IPS DF 4.7 (cell line): Measurements from ENCODE around the gene TIMM22.
"Not testable (repeated sequence)": the region's sequence is repeated elsewhere in the genome, so short reads cannot be mapped to it uniquely, and the experiment has no call there.

Experiments
- DNase-seq: peaks from one replicate; pipeline ENCODE4 v3.0.0-alpha.2; 2013; ENCODE audit warnings: low spot score; ENCODE audit errors: extremely low read depth

TIMM22 gene

DNA sequence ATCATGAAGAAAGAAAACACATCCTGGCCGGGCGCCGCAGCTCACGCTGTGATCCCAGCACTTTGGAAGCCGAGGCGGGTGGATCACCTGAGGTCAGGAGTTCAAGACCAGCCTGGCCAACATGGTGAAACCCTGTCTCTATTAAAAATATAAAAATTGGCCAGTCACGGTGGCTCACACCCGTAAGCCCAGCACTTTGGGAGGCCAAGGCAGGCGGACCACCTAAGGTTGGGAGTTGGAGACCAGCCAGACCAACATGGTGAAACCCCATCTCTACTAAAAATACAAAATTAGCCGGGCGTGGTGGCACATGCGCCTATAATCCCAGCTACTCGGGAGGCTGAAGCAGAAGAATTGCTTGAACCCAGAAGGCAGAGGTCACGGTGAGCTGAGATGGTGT is 25.1 kb upstream of the TIMM22 start:
- not testable (repeated sequence) for DNase-seq

DNA sequence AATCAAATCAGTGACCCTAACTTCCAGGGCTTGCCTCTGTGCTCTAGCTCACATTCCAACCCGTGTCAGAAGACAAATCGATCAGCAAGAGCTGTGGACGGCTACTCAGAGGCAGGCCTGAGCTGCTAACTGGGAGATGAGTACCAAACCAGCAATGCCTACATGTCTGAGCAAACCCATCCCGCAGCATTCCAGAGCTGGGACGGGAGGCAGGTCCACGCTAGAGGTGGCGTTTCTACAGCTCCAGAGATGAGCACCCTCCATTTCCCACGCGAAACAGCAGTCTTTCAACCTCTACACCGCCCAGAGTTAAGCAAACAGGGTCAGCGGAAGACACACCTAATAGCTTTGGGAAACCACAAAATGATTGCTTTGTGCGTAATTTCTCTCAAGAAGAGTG is 23.9 kb upstream of the TIMM22 start:
- no peak for DNase-seq

DNA sequence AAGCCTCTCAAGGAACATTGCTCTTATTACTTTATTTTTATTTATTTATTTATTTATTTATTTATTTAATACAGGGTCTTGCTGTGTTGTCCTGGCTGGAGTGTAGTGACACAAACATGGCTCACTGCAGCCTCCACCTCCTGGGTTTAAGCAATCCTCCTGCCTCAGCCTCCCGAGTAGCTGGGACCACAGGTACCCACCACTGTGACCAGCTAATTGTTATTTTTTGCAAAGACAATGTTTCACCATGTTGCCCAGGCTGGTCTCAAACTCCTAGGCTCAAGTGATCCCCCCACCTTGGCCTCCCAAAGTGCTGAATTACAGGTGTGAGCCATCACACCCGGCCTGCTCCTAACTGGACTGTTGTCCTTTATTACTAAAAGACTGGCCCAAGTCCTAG is 22.2 kb upstream of the TIMM22 start:
- not testable (repeated sequence) for DNase-seq

DNA sequence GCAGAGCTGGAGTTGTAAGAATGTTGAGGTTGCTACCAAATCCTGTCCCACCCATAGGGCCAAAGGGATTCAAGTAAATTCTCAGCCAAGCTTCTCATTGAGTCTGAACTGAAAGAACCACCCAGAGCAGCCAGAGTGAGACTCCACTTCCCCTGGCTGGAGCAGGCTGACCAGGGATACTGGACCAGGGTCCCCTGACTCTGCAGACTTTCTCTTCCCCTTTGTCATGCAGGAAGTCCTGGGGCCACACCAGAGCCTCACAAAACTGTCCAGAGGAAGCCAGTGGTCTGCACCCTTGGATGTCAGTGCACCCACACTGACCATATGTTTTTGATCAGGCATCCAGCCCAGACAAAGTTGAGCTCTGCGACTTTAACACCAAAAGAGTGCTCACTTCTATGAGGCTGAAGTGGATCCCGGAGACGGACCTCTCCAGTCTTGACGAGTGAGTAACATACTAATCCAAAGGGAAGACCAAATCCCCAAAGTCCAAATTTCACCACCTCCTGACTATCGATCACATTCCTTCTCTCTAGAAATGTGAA is 21.5 kb upstream of the TIMM22 start:
- DNase-seq = no peak

DNA sequence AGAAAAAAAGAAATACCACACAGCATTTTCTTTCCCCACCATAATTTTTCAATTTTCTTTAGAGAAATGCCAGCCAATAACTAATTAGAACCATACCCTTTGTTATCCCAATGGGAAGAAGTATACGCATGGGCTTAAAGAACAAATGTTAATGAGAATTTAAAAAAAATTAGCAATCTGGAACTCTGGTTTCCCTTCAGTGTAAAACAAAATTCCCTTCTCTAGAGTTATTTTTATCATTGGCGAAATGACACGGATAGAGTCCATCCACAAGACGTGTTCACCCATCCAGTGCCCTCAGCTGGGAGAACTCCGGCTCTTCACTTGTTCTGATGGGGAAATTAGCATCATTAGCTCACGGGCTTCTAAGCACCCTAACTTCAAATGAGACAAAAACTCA is 20.6 kb upstream of the TIMM22 start:
- DNase-seq = no peak

DNA sequence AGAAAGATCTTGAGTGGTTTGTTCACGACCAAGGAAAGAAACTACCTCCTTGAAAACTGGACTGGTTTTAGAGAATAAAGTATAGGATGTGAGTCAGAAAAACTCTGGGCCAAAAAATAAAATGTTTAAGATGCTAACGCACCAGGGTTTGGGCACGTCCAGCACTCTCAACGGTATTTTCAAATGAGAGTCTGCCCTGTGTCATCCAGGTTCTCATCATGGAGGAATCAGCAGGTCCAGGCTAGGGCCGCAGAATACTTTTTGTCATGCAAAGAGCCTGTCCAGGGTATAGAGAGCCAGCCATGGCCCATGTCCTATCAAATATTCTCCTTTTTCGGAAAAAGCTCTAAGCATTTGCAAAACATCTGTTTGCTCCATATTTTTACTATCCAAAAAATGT is 19.8 kb upstream of the TIMM22 start:
- DNase-seq = no peak

DNA sequence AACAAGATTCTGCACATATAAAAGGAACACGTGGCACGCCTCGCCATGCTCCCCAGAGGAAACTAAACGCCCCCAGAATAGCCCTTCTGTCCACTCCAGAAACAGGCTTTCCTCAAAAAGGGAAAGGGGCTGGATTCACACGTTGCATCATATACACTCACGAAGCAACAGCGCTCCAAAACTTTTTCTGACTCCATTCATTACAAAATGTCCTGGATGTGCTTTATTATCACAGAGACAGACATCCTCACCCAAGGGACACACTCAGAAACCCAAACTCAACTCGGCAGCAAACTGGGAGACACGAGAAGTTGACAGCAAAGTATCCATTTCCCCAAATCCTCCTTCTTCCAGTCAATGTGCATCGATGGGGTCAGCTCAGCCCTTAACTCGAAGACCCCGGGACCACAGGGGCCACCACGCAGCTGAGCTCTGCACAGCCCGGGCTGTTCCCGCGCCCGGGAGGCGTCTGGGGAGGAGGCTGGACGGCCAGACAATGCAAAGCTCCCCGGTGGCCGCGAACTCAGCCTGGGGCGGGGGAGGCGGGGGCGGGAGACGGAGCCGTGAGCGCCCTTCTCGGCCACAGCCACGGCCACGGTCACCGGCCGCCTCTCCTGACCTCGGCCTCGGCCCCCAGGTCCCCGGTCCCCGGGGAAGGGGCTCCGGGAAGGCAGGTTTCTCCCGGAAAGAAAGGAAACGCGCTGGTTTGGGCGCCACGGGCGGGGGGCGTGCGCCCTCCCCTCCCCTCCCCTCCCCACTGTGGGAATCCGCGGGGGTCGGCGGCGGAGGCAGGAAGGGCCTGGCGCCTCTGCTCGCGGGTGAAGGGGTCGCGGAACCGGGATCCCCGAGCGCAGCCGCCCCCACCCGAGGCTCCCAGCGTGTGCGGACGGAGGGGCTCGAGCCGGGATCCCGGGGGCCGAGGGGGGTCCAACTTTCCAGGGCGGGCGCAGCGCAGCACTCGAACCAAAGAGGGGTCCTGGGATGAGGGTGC is 18.5 kb upstream of the TIMM22 start:
- no peak for DNase-seq

DNA sequence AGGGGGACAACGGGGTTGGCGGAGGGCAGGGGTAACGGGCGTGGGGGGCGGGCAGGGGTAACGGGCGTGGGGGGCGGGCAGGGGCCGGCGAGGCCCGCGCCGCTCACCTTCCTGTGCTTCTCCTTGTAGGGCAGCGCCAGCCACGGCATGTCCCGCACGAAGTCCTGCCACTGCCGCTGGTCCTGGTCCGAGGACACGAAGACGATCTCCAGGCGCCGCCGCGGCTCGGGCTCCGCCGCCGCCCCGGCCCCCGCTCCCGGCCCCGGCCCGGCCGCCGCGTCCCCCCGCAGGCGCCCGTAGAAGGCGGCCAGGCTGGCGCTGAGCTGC is 17.8 kb upstream of the TIMM22 start:
- DNase-seq = no peak

DNA sequence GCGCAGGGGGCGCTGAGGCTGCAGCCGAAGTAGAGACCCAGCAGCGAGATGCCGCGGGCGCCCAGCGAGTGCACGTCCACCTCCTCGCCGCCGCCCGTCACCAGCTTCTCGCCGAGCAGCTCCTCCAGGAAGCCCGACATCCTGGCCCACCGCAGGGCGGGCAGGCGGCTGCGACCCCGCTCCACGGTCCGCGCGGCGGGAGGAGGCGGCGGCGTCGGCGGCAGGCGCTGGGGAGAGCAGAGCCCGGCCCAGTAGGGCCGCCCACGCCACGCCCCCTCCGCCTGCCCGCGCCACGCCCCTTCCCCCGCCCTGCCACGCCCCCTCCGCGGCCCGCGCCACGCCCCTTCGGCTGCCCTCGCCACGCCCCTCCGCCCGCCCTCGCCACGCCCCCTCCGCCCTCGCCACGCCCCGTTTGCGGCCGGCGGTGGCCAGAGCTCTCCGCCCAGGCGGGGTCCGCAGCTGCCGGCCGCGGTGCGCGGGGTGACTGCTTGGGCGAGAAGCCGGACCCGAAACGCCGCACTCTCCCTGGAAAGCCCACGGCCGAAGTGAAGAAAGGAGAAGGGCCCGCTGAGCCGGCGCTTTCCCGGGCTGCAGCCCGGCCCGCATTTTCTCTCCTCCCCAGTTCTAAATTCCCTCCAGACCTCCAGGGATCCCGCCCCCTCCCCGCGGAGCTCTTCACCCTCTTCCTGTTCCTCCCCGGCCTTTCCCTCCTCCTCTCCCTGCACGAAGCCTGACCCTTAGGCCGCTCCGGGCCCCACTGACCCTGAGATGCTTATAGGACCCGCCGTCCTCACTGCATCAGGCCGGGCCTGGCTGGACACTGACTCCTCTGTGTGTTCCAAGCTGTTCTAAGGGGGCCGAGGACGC is 17.2 kb upstream of the TIMM22 start, which contains the start of gene NXN:
Gene NXN, minus strand, starts transcription at position 238 of the 867 bp plus-strand sequence.
- DNase-seq = no peak

DNA sequence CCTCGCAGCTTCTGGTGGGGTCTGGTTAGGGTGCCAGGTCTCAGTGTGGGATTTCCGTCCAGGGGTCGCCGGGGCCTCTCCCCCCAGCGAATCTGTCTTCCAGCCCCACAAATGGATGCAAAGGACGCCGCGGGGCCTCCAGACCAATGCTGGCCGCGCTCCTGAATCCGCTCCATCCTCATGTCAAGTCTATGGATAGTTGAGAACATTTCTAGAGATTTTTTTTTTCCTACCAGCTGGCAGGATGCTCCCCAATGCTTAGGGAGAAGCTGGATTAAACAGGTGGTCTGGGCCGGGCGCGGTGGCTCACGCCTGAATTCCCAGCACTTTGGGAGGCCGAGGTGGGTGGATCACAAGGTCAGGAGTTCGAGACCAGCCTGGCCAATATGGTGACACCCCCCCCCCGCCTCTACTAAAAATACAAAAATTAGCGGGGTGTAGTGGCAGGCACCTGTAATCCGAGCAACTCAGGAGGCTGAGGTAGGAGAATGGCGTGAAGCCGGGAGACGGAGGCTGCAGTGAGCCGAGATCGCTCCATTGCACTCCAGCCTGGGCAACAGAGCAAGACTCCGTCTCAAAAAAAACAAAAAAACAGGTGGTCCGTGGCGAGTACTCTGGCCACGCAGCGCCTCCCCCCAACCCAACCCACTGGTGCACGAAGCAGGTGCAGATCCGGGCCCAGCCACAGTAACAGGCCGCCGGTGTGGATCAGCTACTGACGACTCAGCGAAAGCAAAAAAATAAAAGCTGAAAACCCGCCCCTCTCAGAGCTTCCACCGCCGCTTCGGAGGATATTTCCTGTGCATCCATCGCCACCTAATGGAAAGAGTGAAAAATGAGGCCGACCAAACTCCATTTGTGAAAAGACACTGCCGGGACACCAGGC is 16.3 kb upstream of the TIMM22 start:
- no peak for DNase-seq

DNA sequence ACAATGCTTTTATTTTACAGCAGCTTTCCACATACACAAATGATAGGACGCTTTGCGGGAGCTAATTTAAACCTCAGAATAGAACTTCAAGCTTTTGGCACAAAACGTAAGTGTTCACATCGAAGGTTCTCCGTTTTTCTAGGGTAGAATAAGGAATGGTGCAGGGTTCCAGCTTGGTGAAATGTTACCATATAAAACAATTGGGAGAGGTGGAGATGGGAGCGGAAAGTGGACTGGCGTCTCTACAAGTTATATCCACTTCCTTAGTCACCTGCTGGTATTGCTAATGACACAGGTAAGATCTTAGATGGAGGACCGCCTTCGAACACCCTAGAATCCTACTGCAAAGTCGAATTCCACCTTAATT is 15.7 kb upstream of the TIMM22 start:
- DNase-seq = no peak

DNA sequence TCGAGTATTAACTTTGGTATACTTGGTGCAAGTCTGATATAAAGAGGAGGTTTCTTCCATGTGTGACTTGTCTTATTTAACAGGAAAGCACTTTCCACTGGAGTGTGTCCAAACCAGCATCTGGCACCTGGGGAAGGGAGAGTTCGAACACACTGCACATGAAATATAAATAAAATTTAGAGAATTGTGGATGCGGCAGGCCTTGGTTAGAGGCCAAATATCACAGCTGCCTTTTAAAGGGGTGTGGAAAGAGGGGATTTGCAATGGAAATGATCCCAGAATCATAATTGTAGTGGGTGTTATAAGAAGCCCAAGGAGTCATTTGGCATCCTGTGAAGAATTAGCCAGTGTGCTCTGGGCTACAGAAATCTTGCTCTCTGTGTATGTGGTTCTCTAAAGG is 13.0 kb upstream of the TIMM22 start:
- DNase-seq = no peak

DNA sequence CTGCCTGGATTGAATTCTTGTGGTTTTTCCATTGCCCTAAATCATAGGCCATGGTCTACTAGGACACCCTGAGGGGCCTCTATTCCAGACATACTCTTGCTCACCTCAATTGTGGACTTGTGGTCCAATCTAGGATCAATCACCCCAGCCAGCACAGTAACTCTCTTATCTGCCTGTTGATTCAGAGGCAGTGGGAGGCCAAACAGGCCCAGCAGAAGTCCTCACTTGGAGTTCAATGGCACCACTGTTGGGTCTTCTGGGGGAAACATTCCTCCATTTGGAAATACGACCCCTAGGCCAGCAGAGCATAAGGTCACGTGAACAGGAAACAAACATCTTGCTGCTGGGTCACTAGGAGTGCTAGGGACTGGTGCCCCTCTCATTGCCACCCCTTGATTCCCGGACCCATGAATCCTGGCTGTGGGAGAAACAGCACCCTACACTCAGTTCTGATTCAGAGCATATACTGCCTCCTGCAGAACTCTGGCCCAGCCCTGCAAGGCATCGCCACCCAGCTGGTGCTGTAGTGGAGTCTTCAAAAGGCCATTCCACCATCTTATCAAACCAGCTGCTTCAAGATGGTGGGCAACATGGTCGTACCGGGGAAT is 10.5 kb upstream of the TIMM22 start:
- DNase-seq = no peak

DNA sequence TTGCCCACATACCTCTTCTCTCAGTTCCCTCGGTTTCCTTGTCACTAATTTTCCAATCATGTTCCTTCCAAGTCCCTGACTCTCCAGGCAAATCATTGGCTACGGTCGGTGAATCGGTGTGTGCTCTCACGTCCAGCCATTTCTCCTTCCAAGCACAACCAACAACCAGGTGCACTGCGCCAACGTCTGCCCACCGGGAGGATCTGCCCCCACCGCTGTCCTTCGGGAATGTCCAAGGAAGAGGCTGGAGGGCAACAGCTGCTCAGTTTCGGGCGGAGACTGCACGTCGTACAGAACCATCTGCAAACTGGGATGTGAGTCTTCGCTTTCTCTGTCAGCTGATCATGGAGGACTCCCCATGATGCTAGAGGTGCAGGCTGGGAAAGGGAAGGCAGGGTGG is 9.0 kb upstream of the TIMM22 start:
- DNase-seq = no peak

DNA sequence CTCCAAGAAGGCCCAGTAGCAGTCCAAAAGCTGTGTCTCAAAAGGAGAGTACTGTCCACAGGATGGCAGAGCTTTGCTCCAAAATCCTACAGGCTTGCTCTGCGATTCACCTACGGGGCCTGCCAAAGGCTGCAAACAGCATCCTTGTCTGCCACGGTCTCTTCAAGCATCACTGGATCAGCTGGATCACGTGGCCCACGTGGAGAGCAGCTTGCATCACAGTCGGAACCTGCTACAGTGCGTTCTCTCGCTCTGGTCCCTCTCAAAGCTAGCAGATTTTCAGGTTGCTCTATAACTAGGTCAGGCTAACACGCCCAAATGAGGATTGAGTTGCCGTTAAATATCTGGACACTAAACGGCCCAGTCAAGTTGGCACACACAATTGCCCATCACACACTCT is 8.4 kb upstream of the TIMM22 start:
- DNase-seq = no peak

DNA sequence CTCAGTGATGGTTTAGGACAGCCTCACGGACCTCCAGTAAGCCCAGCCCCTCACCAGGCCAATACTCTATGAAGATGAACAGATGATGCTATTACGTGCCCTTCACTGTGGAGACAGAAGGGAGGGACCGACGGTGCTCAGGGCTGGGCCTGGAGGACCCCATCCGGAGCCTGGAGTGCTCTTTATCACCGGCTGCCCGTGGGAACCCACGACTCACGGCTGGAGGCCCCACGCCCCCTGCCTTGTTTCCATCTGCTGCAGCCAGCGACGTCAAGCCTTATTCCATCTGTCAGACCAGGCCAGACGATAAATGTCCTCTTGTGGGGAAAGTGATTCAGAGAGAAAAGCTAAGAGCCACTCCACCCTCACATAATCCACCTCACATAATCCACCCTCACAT is 4.0 kb upstream of the TIMM22 start:
- no peak for DNase-seq

DNA sequence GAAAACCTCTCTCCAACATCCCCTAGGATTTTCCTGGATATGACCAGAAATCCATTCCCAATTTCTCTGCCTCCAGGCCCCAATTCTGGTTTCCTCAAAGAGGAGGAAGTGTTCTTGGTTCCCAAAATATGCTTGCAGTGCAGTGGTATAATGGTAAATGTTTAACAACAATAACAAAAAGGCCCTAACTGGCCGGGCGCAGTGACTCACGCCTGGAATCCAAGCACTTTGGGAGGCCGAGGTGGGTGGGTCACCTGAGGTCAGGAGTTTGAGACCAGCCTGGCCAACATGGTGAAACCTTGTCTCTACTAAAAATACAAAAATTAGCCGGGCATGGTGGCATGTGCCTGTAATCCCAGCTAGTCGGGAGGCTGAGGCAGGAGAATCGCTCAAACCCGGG is 1.6 kb upstream of the TIMM22 start:
- not testable (repeated sequence) for DNase-seq

DNA sequence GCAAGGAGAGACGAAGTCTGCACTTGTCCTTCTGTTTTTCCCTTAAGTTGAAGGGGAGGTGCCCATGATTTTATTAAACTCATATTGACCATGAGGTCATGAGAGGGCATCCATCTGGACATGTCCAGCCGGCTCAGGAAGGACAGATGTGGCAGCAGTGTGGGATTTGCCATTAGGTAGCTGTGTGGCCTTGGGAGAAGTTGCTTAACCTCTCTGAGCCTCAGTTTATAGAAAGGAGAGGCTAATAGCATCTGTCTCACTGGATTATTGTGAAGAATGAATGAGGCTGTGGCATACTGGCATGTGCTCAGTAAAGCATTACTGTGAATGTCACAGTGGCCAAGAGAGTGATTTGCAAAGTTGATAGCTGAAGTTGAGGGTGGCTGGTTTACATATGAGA is 1.2 kb downstream of the TIMM22 start:
- DNase-seq = no peak

DNA sequence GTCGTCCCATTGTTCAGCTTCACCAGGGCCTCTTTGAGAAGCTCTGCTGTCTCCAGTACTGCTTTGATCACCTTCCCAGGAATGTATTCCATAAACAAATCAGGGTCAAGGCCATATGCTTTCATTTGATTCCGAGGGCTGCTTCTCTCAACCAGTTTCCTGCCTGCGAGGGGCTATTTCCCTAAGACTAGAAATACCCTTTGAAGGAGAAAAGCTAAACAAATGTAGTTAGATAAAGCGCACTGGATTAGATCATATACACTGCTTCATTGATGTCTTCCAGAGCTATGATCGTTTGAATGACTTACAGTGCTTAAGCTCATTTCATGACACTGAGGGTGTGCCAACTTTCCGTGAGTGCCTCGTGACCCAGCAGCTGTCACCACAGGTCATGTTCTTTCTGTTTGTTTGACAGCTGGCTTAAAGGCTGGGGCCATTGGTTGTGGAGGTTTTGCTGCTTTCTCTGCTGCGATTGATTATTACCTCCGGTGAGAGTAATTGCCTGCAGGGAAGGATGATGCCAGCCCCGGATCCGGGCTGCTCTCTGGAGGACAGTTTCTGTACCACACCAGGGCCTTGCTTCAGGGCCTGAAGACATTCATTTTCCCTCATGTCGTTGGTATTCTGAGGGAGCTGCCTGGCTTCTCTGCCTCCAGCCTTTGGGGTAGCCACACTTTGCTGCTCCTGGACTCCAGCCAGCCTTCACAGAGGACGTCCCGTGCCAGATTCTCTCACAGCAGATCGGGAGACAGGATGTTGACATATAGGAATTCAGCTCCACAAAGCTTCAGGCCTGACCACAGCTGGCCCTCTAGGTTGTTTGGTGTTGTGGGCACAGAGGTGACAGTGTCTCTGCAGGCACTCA is 3.9 kb downstream of the TIMM22 start:
- DNase-seq = no peak
